GM12892 (cell line): ENCODE results near the gene SPI1.

Experiments used
- POLR2A ChIP-seq: IDR thresholded peaks from 2 replicates; pipeline ENCODE4 v1.6.1; 2011; ENCODE audit warnings: low read depth, low read length, control low read depth
- POLR2AphosphoS5 ChIP-seq: IDR thresholded peaks from 2 replicates; pipeline ENCODE4 v1.6.1; 2011; ENCODE audit warnings: low read depth, low read length, control low read depth
- TAF1 ChIP-seq: IDR thresholded peaks from 2 replicates; pipeline ENCODE4 v1.6.1; 2011; ENCODE audit warnings: low read depth, mild to moderate bottlenecking, control low read depth, low read length, borderline replicate concordance

- TF ChIP-seq POLR2A, result no peak; the same call in 1 of the 2 replicates
- TF ChIP-seq TAF1, result no peak
- no peak for TF ChIP-seq POLR2AphosphoS5
Measured at GRCh38 chr11:47399860-47400767, 21.8 kb upstream of the SPI1 start.
